CD4-positive, alpha-beta T cell treated with Interleukin-15 for 4 hours (primary cell): ENCODE results near the gene CYP1B1.
"Not testable (repeated sequence)": the region's sequence is repeated elsewhere in the genome, so short reads cannot be mapped to it uniquely, and the experiment has no call there.

ENCODE experiments used
- DNase-seq: peaks from one replicate; pipeline ENCODE4 v3.0.0-alpha.2; 2020; ENCODE audit warnings: low spot score

The CYP1B1 gene

GRCh38 chr2:38032946-38033345 is 43.0 kb downstream of the CYP1B1 start:
- no peak for DNase-seq

GRCh38 chr2:38030635-38031355 is 45.2 kb downstream of the CYP1B1 start:
- no peak for DNase-seq

DNA sequence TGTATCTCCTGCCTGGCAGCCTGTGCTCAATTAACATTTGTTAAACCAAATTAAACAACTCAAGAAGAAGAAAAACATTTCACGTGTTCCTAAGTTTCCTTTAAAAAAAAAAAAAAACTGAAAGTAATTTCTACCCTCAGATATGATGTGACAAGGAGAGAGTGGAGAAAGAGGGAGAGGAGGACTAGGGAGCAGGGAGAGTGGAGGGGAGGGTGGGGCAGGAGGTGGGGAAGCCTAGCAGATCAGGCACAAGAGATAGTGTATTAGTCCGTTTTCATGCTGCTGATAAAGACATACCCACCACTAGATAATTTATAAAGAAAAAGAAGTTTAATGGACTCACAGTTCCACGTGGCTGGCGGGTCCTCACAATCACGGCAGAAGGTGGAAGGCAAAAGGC is 46.4 kb downstream of the CYP1B1 start:
- DNase-seq: no peak

DNA sequence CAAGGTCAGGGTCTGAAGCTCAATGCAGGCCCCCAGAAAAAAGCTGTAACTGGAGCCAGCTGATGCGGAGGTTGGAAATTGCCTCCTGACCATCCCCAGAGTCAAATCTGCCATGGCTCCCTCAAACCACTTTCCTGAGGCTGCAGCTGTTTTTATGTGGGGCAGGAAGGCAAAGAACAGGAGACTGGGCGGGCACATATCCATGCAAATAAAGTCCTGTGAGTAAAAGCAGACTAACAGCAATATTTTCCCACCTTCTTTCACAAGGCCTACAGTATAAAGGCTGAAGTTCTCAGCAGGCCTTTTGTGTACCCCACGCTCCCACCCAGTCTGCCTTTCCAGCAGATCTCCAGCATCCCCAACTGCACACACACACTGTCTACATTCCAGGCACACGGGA is 47.1 kb downstream of the CYP1B1 start:
- DNase-seq: no peak

DNA sequence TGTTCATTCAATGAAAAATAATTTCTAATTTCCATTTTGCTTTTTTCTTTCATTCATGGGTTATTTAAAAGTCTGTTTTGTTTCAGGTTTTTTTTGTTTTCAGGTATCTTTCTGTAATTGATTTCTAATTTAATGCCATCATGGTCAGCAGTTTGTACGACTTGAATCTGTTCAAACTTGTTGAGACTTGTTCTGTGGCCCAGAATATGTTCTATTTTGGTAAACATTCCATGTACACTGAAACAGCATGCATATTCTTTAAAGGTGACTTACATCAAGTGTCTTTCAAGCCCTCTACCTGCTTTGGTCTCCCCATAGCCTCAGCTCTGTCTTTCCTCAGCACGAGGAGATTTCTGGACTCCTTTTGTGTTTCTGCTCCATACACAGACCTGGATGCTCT is 49.1 kb downstream of the CYP1B1 start:
- no peak for DNase-seq

DNA sequence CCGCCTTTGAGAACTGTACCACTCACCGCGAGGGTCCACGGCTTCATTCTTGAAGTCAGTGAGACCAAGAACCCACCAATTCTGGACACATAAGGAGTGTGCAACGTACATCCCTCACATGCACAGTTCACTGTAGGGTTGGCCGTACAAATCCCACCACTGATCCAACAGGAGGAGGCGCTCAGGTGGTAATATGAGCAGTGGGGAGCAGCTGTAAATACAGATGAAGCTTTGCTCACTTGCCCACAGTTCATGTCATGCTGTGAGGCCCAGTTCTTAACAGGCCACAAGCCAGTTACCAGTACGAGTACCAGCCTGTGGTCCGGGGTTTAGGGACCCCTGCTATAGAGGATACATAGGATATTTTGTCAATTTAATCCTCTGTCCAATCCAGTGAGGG is 54.4 kb downstream of the CYP1B1 start:
- no peak for DNase-seq

GRCh38 chr2:38020359-38021069 is 55.4 kb downstream of the CYP1B1 start:
- not testable (repeated sequence) for DNase-seq

DNA sequence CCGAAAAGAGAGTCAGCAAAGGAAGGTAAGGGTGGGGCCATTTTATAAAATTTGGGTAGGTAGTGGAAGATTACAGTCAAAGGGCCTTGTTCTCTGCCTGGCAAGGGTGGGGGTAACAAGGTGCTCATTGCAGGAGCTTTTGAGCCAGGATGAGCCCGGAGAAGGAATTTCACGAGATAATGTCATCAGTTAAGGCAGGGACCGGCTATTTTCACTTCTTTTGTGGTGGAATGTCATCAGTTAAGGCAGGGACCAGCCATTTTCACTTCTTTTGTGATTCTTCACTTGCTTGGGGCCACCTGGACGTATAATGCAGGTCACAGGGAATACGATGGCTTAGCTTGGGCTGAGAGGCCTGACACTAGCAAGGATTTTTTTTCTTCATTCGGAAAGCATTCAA is 58.1 kb downstream of the CYP1B1 start:
- DNase-seq: no peak
